Astrocyte of the cerebellum (primary cell): ENCODE data around the gene ANKRD62.

Source experiments
- DNase-seq: peaks from one replicate; pipeline ENCODE4 v3.0.0-alpha.2; 2011; ENCODE audit warnings: low read depth
- H3K4me3 ChIP-seq: 2 replicates; pipeline ENCODE4 v1.5.1; 2011; ENCODE audit warnings: mild to moderate bottlenecking, low read depth, low read length, moderate library complexity
- CTCF ChIP-seq: IDR thresholded peaks from 2 replicates; pipeline ENCODE4 v1.5.1; 2012; ENCODE audit warnings: low read length, low read depth, moderate library complexity, mild to moderate bottlenecking; ENCODE audit errors: missing control alignments
- in situ Hi-C: cut with HindIII; loops from 2 replicates; pipeline ENCODE4 v1.10.0; 2017; ENCODE audit warnings: low sequenced_read_pairs

The ANKRD62 gene

GRCh38 chr18:12086677-12087470 is 6.8 kb upstream of the ANKRD62 start:
- H3K4me3 ChIP-seq = no peak overlapping the region
- in situ Hi-C loops = no loop called here
- DNase-seq = no peak
- no peak for TF ChIP-seq CTCF

- no peak for TF ChIP-seq CTCF
- H3K4me3 ChIP-seq = no peak overlapping the region
- in situ Hi-C loops = no loop called here
- no peak for DNase-seq
Measured at GRCh38 chr18:12087471-12088025, 6.1 kb upstream of the ANKRD62 start.

- DNase-seq = no peak
- no peak overlapping the region for H3K4me3 ChIP-seq
- no peak for TF ChIP-seq CTCF
- in situ Hi-C loops = no loop called here
Measured at GRCh38 chr18:12088096-12088495, 5.5 kb upstream of the ANKRD62 start.

GRCh38 chr18:12088731-12089375 is 4.8 kb upstream of the ANKRD62 start:
- no peak for TF ChIP-seq CTCF
- DNase-seq = no peak
- H3K4me3 ChIP-seq = no peak overlapping the region
- in situ Hi-C loops = no loop called here

GRCh38 chr18:12091538-12092141 is 2.0 kb upstream of the ANKRD62 start:
- TF ChIP-seq CTCF = no peak
- in situ Hi-C loops = no loop called here
- DNase-seq = no peak
- no peak overlapping the region for H3K4me3 ChIP-seq

GRCh38 chr18:12092398-12093229 is 1.0 kb upstream of the ANKRD62 start:
- no peak overlapping the region for H3K4me3 ChIP-seq
- no peak for DNase-seq
- no peak for TF ChIP-seq CTCF
- in situ Hi-C loops = no loop called here
